Measurements from ENCODE around the gene NOS1.
"Not testable (repeated sequence)": the region's sequence is repeated elsewhere in the genome, so short reads cannot be mapped to it uniquely, and the experiment has no call there.

The NOS1 gene

DNA sequence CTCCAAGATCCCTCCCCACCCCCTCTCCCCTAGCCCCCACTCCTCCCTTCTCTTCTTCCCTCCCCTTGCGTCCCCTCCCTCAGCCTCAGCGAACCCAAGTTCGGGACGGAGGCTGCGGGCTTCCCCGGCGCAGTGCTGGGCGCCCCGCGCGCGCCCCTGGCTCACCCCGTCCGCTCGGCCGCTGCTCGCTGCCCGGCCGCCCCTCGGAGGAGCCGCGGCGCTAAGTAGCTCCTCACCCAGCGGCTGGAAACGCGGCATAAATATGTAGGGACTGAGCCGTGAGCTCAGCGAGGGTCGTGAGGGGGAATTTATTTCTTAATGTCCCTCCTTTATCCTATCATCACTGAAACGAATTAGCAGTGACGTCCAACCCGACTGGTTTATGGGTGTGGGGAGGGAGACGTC lies at the start of gene NOS1:
Gene NOS1, minus strand, starts transcription at position 280 of the 405 bp plus-strand sequence. CDS start 30,557 bp downstream, outside the sequence.
- DNase-seq: no peak

DNA sequence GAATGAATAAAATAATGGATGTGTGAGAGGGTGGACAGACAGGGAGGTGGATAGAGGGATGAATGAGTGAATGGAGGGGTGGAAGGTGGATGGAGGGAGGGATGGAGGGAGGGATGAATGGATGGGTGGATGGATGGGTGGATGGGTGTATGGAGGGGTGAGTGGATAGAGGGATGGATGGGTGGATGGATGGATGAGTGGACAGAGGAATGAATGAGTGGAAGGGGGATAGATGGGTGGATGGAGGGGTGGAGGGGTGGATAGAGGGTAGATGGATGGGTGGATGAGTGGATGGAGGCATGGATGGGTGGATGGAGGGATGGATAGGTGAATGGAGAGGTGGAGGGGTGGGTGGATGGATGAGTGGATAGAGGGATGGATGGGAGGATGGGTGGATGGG lies 47.9 kb upstream of the NOS1 start:
- no peak for DNase-seq

DNA sequence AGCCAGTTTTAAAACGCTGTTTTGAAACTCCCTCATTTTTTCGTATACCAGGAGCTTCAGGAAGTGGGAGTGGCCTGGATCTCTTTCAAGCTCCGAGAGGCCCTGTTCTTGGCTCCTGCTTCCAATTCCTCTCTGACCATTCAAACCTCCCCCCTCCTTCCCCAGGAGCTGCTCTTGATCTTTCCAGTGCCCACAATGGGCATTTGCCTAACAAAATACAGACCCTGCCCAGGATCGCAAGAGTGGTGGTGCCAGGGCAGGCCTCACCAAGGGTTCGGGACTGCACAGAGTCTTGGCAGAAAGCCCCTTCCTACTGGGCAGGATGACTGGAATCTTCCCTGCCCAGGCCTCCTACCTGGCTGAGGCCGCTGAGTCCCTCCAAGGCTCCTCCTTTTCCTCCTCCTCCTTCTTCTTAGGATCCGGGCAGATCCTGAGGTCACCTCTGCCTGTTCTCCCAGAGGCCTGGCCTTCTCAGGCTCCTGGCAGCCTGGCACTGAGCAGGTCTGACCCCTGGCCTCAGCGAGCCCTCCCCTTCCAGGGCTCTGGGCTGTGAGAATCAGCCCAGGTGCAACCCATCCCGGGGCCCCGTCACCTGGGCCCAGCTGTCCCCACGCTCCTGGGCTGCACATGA lies 46.9 kb upstream of the NOS1 start:
- no peak for DNase-seq

DNA sequence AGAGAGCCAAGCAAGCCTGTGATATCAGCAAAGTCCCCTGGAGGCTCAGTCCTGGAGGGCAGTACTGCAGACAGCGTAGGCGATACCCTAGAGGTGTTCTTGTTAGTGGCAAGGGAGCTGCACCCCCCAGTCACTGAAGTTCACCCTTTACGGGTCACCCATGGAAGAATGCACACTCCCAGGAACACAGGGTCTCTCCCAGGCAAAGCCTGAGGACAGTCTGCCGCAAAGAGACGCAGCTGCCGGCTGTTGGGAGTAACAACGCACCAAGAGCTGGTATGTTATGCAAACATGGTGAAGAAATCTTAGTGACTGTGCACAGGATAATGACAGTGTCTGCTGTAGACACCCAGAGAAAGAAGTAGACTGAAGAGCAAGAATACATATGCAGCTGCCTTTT lies 43.5 kb upstream of the NOS1 start:
- DNase-seq: no peak

DNA sequence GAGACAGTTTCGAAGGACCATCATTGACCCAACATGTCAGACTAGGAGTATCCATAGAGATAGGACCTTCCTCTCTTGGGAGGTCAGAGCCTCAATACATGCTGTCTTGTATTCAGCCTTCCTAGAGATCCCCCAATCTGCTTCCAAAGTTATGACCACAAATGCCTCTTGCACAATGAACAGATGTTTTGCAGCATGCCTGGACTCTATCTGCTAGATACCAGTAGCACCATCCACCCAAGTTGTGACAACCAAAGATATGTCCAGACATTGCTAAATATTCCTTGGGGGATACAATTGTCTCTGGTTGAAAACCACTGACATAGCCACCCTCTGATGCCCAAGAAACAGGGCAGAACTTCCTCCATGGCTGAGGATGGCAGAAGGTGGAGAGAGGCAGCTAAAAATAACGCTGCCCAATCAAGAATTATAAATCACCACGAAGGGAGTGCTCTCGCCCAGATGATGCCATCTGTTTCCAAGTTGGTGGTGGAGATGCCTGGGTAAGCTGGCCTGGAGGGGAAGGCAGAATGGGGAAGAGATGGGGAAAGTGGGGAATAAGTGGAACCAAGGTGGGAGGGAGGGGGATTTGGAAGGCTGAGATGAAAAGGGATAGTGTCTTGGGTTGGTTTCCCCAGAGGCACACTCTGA lies 42.9 kb upstream of the NOS1 start:
- no peak for DNase-seq

DNA sequence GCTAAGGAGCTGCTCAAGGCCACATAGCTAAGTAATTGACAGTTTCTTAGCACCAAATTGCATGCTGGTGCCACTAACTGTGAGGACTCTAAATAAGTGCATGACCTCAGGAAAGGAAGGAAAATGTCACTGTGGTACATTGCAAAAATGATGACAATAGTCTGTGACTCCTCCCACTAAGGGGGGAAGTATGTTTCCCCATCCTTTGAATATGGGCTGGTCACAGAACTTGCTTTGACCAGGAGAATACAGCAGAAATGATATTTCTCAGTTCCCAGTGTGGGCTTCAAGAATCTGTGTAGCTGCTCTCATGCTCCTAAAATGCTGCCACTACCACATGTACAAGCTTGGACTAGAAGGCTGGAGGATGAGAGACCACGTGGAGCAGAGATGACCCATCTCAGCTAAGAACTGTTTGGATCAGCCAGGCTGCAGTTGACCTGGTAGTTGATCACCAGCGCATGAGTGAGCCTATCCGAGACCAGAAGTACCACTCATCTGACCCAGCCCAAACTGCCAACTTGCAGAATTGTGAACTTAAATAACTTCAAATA lies 42.2 kb upstream of the NOS1 start:
- no peak for DNase-seq

DNA sequence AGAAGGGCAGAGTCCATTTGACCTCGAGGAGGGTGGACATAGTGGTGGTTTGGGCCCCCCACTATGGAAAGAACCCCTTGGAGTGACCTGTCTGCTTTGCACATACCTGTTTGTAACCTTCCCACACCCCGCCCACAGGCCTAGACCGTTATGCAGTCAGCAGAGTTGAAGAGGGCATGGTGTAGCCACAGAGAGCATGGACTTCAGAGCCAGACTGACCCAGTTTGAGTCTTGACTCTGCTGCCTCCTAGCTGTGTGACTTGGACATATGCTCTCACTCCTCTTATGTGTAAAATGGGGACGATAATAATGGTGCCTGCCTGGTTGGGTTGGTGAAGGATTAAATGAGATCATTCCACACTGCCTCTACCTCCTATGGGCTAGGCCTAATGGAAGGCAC lies 40.9 kb upstream of the NOS1 start:
- no peak for DNase-seq

DNA sequence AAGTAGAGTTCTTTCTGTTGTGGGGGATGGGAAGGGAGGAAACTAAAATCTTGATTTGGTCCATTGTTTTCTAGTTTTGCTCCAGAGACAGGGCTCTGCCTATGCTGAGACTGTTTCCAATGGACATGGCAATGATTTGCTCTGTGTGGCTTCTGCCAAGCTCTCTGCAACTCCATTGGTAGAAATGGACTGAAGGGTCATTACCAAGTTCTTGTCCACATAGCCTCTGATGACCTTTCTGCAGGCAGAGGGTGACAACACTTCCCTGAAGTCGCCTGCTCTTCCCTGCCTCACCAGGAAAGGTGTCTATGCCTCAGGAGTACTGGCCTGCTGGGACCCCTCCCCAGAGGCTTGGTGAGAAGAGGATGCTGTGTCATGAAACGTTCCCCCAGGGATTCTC lies 39.5 kb upstream of the NOS1 start:
- no peak for DNase-seq

DNA sequence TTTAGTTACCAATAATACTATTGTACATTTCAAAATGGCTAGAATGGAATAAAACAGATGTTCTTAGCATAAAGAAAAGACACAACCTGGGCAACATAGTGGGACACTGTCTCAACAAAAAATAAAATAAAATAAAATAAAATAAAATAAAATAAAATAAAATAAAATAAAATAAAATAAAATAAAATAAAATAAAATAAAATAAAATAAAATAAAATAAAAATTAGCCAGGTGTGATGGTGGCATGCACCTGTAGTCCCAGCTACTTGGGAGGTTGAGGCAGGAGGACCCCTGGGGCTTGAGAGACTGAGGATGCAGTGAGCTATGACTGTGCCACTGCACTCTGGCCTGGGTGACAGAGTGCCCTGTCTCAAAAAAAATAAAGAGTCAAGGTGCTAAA lies 37.1 kb upstream of the NOS1 start:
- not testable (repeated sequence) for DNase-seq

DNA sequence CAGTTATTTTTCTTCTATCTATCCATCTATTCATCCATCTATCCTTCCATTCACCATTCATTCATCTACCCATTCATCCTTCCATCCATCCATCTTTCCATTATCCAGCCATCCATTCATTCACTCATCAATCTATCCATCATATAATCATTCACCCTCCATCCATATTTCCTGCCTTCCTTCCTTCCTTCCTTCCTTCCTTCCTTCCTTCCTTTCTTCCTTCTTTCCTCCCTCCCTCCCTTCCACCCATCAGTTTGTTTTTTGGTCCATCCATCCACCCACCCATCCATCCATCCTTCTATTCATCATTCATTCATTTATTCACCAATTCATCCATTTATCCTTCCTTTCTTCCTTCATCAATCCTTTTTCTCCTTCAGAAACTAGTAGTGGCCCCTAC lies 34.3 kb upstream of the NOS1 start:
- no peak for DNase-seq

DNA sequence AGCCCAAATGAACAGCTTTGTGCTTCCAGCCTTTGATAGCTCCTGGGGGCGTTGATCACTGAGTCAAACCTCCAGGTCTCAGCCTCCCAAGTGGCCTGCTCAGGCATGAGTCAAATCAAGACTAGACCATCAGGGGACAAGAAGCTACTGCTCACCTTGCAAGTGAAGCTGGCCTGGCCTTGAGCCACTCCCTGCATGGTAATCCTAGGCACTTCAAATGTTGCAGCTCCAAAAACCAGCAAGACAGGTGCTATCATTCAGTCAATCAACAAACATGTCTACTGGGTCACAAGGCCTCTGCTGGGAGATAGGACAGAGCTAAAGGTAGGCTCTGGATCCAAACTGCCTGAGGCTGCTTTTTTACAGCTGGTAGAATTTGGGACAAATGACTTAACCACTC lies 33.1 kb upstream of the NOS1 start:
- no peak for DNase-seq

DNA sequence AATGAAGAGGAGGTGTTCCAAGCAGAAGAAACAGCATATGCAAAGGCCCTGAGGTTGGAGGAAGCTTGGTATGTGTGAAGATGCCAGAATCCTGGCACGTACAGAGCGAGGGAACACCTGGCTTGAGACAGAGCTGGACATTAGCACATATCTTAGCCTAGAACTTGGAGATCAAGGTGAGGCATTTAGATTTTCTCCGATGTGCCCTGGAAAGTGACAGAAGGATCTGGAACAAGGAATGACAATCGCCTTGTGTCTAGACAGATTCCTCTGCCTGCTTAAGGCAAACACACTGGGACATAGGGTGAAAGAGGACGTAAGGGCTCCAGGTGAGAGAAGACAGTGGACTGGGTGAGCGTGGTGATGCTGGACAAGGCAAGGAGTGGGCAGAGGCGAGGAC lies 32.2 kb upstream of the NOS1 start:
- no peak for DNase-seq

DNA sequence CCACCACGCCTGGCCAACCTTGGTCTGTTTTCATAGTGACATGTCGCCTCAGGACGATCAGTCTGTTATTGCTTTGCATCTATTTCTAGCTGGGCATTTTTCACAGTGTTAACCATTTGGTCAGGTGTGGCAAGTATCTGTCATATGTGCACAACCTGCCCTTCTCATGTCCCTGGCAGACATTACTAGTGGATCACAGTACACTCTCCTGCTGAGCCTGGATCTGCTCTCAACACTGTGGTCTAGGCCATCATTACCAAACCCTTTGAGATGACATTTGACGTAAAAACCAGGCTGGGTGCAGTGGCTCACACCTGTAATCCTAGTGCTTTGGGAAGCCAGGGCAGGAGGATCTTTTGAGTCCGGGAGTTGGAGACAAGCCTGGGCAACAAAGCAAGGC lies 29.4 kb upstream of the NOS1 start:
- DNase-seq: no peak

DNA sequence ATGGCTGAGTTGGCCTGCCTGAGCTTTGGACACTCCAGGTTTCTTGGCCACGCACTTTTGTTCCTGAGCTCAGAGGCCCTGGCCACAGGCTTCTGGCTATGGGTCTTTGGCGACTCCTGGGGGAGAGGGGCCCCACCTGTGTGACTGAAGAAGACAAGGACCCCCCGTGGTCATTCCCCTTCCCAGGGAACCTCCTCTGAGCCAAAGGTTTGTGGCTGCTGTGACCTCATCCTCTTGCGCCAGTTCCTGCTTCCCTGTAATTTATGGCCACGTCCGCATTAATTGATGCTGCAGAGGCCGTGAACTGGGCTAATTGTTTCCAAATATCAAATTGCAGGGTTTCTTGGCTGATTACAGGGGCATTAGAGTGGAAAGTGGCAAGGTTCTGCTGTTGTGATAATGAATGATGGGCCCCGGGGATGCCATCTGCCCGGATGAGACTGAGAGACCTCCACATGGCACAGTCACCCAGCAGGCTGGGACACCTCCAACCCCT lies 27.6 kb upstream of the NOS1 start:
- DNase-seq: no peak

DNA sequence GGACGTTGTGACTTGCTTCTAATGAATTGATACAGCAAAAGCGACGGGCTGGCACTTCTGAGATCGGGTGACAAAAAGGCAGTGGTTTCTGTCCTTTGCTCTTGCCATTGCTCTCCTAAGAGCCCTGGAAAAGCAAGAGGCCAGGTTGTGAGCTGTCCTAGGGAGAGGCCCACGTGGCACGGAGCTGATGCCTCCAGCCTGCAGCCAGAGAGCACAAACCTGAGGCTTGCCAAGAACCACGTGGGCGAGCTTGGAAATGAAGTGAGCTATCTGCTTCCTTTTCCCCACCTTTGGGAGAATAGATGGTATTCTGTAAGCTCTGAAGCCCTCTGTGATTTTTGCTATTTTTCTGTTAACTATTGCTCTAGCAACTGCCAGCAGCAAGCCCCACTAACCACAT lies 26.4 kb upstream of the NOS1 start:
- DNase-seq: no peak

DNA sequence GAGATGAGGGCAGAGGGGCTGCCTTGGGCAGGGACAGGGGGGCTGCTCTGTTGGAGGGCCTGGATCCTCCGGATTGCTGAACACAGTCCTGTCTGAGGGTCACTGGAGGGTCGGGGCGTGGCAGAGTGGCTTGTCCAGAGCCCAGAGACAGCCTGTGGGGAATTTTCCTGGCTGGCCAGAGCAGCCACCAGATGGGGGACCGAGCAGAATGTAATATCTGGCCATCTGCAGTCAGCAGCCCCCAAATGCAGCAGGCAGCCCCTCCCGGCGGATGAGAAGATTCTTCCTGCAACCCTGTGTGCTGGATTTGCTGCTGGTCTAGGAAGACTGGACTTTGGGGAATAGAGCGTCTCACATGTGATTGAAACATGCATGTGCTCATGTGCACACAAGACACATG lies 23.3 kb upstream of the NOS1 start:
- no peak for DNase-seq

DNA sequence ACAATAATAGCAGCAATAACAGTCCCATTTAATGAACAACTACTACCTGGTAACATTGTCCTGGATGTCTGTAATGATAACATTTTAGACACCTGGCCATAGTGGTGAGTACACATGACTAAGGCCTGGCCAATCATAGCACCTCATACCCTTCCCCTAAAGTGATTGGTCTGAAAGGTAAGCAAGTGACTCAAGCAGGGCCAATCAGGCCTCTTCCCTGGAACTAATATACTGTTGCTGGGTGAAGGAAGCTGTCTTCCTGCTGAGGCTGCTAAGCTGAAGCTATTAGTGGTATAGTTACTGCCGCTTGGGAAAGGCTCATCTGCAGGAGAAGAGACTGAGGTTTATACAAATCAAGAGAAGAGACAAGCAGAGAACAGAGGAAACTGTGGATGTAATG lies 18.7 kb upstream of the NOS1 start:
- no peak for DNase-seq

DNA sequence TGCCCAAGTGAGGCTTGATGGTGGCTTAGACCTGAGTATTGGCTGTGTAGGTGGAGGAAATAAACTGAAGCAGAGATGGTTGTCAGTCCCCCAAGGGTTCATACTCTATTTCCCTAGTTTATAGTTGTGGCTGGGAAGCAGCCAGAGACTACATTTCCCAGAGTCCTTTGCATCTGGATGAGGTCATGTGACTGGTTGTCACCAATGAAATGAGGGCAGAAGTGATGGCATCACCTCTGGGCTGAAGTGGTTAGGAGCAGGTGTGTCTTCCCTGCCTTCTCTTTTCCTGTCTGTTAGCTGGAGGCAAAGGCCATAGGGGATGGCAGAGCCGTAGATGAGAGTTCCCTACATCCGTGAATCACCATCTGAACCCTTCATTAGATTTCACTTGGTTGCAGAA lies 16.3 kb upstream of the NOS1 start:
- no peak for DNase-seq

DNA sequence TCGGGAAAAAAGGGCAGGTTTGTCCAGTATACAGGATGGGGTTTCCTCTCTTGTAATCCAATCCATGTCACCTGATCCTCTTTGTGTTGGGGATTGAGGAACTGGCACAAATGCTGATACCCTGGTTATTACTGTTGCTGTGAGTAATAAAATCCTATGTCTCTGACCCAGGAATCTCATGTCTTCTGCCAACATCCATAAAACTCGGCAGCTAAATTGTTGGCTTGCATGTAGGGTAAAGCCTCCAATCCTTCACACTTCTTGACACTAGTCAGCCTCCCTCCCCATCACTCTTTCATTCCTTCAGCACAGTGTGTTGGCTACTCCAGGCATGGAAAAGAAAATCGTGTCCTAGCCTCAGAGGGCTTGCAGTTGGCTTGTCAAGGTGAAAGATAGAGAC lies 9.2 kb upstream of the NOS1 start:
- no peak for DNase-seq

DNA sequence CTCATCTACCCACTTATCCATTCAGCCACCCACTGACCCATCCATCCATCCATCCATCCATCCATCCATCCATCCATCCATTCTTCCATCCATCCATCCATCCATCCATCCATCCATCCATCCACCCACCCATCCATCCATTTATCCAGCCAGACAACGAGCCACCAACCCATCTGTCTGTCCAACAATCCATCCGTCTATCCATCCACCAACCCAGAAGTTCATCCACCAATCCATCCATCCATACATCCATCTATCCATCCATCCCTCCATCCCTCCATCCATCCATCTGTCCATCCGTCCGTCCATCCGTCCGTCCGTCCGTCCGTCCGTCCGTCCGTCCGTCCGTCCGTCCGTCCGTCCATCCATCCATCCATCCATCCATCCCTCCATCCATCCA lies 8.6 kb upstream of the NOS1 start:
- not testable (repeated sequence) for DNase-seq

DNA sequence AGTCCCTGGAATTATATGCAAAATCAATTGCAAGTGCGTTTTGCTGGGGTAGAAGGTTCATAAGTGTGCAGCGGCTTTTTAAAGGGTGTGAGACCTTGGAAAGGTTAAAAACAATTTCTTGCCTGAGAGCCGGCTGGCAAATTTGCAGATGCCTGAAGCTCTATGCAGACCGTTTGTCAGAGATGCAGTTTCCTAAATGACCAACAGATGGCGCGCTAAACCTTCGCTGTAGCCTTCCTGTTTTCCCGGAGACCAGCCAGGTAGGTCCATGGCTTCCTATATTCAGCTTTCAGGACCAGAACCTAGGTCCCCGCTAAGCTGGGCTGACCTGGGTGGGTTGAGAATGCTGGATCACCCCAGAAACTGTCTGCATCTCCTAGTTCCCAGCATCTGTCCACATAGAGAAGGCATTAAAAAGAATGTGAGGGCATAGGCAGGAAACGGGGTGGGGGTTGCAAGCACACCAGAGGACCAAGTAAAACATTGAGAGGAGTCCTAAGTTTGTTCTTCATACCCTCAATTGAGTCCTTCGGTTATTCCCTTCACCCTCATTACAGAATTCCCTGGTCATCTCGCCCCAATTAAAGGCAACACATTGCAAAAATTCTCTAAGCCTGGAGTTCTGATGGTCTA lies 5.7 kb upstream of the NOS1 start:
- DNase-seq: peak; percentile 53 to 70

DNA sequence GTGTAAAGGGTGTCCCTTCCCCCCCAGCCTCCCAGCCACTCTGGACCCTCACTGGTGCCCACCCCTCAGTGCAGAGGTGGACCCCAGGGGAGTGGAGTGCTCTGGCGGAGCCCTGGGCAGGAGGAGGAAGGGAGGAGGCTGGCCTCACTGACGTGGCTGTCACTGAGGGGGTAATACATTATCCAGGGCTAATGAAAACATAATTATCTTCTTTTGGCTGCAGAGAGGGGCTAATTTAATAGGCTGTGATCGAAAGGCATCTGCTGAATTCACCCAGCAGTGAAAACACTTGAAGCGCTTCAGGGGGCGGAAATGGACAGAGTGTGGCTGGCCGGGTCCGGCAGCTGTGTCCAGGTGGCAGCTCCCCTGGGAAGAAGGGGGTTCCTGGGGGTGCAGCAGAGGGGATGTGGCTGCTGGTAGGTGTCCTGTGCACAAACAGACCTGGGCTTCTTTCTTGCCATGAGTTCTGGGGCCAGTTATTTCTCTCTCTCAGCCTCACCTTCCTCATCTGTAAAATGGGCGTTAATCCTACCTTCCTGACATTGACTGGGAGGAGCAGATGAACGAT lies 3.7 kb upstream of the NOS1 start:
- no peak for DNase-seq

DNA sequence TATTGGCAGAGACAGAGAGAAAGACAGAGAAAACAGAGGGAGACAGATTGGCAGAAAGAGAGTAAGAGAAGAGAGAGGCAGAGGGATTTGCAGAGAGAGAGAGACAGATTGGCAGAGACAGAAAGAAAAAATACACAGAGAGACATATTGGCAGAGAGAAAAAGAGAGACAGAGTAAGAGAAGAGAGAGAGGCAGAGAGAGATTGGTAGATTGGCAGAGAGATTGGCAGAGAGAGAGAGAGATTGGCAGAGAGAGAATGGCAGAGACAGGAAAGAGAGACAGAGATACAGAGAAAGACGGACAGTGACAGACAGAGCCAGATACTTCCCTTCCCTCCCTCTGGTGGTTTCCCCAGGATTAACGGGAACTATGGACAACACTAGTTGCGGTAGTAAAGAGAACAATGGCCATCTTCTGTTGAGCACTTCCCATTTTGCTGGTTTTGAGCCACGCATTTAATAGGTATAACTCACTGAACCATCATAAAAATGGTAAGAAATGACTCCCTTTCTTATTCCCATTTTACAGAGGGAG lies 2.6 kb upstream of the NOS1 start:
- no peak for DNase-seq

All from stimulated activated CD4-positive, alpha-beta T cell treated with anti-CD3 and anti-CD28 coated beads, Interleukin-2, amount 100 ng/mL, for 24 hours (primary cell).